Cerebellar cortex (tissue), 1 donor: Measurements from ENCODE around the gene PSMD8.
"Not testable (repeated sequence)": the region's sequence is repeated elsewhere in the genome, so short reads cannot be mapped to it uniquely, and the experiment has no call there.

Source experiments
- DNase-seq: peaks from one replicate; pipeline ENCODE4 v3.0.0-alpha.2; 2015; ENCODE audit warnings: low spot score

Gene PSMD8

GRCh38 chr19:38387550-38388348 is 13.4 kb downstream of the PSMD8 start, which contains the start of gene GGN:
Gene GGN (minus strand): TSS chr19:38388034. CDS start chr19:38387261, 773 bp downstream.
- peak; percentile 94 for DNase-seq

- DNase-seq: no peak
Measured at GRCh38 chr19:38388349-38389100, 14.2 kb downstream of the PSMD8 start, which contains the start of gene SPRED3. Gene SPRED3 (plus strand): TSS chr19:38388697. CDS start chr19:38390303, 1,606 bp downstream.

DNA sequence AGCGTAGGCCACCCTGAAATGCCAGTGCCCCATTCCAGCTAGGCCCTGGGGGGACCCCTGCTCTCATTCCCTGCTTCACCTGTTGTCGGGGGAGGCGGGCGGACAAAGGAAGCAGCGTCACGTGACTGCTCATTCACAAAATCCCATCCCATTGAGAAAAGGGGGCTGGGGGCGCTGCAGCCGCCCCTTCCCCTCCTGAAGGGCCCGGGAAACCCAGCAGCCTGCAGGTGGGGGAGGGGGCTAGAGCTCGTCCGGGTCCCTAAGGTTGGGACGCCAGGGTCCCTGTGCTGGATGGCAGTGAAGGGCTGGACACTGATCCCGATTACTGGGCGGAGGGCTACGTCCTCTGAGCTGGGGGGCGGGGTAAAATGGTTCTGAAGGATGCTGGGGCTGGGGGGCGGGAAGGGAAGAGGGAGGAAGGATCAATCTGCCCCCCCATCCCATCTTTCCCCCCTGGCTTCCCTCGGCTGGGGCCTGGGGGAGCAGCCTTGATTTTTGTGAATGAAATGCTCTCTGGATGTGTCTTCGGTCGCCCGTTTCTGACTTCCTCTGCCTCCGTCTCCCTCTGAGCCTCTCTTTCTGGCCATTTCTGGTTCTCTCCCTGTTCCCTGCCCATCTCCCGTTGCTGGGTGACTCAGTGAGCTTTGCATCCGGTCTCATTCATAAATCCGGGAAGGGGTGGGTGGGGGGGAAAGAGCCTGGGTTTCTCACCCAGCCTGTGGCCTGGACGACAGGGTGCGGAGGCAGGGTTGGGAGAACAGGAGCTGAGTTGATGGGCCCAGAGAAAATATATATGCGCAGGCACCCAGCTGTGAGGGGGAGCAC is 14.9 kb downstream of the PSMD8 start:
- peak; percentile 38 for DNase-seq

- no peak for DNase-seq
Measured at GRCh38 chr19:38389957-38390924, 15.9 kb downstream of the PSMD8 start.

- DNase-seq: no peak
Measured at GRCh38 chr19:38391911-38392464, 17.6 kb downstream of the PSMD8 start.

GRCh38 chr19:38392707-38393308 is 18.4 kb downstream of the PSMD8 start:
- no peak for DNase-seq

- no peak for DNase-seq
Measured at GRCh38 chr19:38394488-38394887, 20.1 kb downstream of the PSMD8 start.

- DNase-seq: no peak
Measured at GRCh38 chr19:38395381-38396114, 21.2 kb downstream of the PSMD8 start.

DNA sequence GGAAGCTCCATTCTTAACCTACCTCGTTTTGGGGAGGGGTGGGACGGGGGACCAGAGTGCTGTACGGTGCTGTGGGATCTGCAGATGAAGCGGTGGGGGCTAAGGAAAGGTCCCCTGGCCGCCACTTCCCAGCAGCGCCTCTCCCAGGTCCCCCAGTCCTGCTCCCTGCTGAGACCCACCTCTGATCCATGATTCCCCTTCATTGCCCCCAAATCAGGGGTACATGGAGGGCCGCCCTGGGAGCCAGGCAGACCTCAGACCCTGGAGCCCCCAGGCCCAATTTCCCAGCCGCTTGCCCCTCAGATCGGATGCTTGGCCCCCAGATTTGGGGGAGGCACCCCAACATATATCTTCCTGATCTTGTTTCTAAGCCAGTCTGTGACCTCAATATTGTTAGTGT is 24.7 kb downstream of the PSMD8 start:
- no peak for DNase-seq

DNA sequence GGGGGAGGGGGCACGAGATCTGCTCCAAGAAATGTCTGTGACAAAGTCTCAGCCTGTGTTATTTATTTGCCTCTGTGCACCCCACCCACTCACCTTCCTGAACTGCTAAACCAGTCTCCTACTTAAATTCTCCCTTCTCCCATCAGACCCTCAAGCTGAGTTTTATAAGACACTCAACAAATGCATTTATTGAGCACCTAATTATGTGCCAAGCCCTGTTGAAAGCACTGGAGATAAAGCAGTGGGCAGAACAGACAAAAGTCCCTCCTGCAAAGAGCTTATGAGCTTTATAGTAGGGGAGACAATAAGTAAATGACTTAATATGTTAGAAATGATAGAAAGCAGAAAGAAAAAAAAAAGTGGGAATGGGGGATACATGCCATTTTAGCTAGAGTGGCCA is 25.2 kb downstream of the PSMD8 start:
- no peak for DNase-seq

- no peak for DNase-seq
Measured at GRCh38 chr19:38400361-38400760, 26.0 kb downstream of the PSMD8 start.

GRCh38 chr19:38401148-38401547 is 26.8 kb downstream of the PSMD8 start:
- no peak for DNase-seq

DNA sequence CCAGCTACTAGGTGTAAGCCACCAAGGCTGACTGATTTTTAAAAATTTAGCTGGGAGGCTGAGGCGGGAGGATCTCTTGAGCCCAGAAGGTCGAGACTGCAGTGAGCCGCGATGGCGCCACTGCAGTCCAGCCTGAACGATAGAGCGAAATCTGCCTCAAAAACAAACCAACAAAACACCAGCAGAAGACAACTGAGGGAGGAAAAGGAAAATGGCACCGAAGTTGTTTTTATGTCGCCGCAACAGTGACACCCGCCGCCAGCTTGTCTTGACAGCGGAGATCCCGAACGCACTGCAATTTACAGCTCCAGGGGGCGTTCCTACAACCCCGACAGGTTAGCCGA is 28.2 kb downstream of the PSMD8 start:
- DNase-seq: no peak

DNA sequence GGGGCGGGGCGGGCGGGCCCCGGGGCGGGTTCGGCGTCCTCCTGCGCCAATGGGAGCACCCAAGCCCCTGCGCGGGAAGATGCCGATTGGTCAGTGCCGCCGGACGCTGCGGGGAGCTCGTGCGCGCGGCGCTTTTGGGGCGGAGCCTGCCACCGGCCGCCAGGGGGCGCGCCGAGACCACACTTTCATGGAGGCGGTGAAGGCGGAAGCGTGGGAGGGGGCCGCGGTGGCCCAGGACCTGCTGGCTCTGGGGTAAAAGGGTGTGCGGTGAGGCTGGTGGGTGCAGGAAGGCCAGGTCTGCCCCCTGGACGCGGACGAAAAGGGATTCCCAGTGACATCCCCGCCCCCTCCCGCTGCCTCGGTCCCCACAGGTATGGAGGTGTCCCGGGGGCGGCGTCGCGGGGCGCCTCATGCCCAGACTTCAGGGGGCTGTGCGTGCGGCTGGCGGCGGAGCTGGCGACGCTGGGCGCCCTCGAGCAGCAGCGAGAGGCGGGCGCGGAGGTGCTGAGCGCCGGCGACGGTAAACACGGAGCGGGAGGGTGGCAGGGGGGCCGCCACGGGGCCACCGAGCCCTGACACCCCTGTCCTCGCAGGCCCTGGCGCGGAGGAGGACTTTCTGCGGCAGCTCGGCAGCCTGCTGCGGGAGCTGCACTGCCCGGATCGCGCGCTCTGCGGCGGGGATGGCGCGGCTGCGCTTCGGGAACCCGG is 28.8 kb downstream of the PSMD8 start, which contains the start of gene FAM98C:
Gene FAM98C (plus strand): TSS at position 127 of the 708 bp plus-strand sequence. CDS start 61 bp downstream, at position 188.
- peak; percentile 96 for DNase-seq

DNA sequence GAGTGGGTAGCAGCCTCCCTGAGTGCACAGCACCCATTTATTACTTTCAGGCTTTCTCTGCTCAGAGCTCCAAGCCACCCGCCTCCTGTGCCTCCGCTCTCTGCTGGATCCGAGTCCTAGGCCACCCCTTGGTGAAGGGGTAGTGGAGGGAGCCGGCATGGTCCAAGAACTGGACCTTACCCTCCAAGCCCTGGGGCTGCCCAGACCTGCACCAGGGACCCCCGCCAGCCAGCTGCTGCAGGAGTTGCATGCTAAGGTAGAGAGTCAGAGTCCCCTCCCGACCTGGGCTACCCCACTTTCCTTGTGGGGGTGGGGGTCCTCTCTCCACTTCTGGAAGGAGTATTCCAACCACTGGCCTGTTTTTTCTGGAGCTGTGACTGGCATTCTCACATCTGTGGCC is 30.5 kb downstream of the PSMD8 start:
- no peak for DNase-seq

GRCh38 chr19:38405276-38405675 is 30.9 kb downstream of the PSMD8 start:
- no peak for DNase-seq

- no peak for DNase-seq
Measured at GRCh38 chr19:38409631-38410133, 35.3 kb downstream of the PSMD8 start.

- not testable (repeated sequence) for DNase-seq
Measured at GRCh38 chr19:38410407-38410806, 36.0 kb downstream of the PSMD8 start.
